Spleen (tissue), 11 donors: ENCODE results near the gene SPIN1. TPM values are rescaled to one million over a fixed set of nuclear protein-coding genes. Genes with fewer than 3 reads are reported as not detected.
A peak's percentile ranks its signal among the peaks of the same experiment; 100 is the strongest.

ENCODE experiments used
- DNase-seq: peaks from one replicate; pipeline ENCODE4 v3.0.0-alpha.2; 2020
- H3K27ac ChIP-seq, 8 donors: fragments of 200-600 bp; sonication (generic) in 7 of 8; 1 replicate in 4 of 8; 2 replicates in 4 of 8; pipeline versions ENCODE4 v1.5.0 to v1.8.0; 2016 to 2021; ENCODE audit warnings: inconsistent platforms in 4 of 8, mild to moderate bottlenecking in 4 of 8, moderate library complexity in 1 of 8
- H3K27me3 ChIP-seq, 7 donors: fragments of 200-600 bp; sonication (generic) in 6 of 7; replicated peaks in 1 of 7; 1 replicate in 4 of 7; 2 replicates in 3 of 7; pipeline versions ENCODE4 v1.5.0 to v1.8.0; 2016 to 2021; ENCODE audit warnings: inconsistent platforms in 3 of 7, mild to moderate bottlenecking in 1 of 7
- H3K36me3 ChIP-seq, 6 donors: fragments of 200-600 bp; sonication (generic) in 5 of 6; 1 replicate in 4 of 6; 2 replicates in 2 of 6; pipeline versions ENCODE4 v1.5.0 to v1.8.0; 2016 to 2021; ENCODE audit warnings: inconsistent platforms in 2 of 6
- H3K4me1 ChIP-seq, 6 donors: fragments of 200-600 bp; sonication (generic) in 5 of 6; 1 replicate in 3 of 6; 2 replicates in 3 of 6; pipeline versions ENCODE4 v1.5.0 to v1.8.0; 2016 to 2021; ENCODE audit warnings: inconsistent platforms in 3 of 6
- H3K4me3 ChIP-seq, 8 donors: fragments of 200-600 bp; sonication (generic) in 7 of 8; 1 replicate in 4 of 8; 2 replicates in 4 of 8; pipeline versions ENCODE4 v1.5.0 to v1.8.0; 2016 to 2021; ENCODE audit warnings: inconsistent platforms in 4 of 8, mild to moderate bottlenecking in 4 of 8, moderate library complexity in 2 of 8
- H3K9me3 ChIP-seq, 8 donors: fragments of 200-600 bp; sonication (generic) in 7 of 8; 1 replicate in 4 of 8; 2 replicates in 4 of 8; pipeline versions ENCODE4 v1.5.0 to v1.8.0; 2016 to 2021; ENCODE audit warnings: inconsistent platforms in 4 of 8
- POLR2A ChIP-seq, 3 donors: fragments of 450-650 bp; IDR thresholded peaks; one replicate each; pipeline ENCODE4 v1.5.1; 2017; ENCODE audit warnings: antibody characterized with exemption in 3 of 3, mild to moderate bottlenecking in 1 of 3
- POLR2AphosphoS5 ChIP-seq, 3 donors: sonication (generic); formaldehyde crosslinking; IDR thresholded peaks; one replicate each; pipeline ENCODE4 v1.5.1; 2017; ENCODE audit warnings: antibody characterized with exemption in 3 of 3
- WGBS, 5 donors: extraction: QIAGEN DNeasy Blood & Tissue Kit in 3 of 5; methylation state at CpG; one replicate each; pipeline versions ENCODE4 v1.1.5 to v1.1.7; 2013 to 2018; 5-methylcytosine and 5-hydroxymethylcytosine counted together
- intact Hi-C: fragments of 100-400 bp; cut with DNase I; formaldehyde crosslinking; loops from one replicate; pipeline ENCODE4 v1.15.0; 2023; ENCODE audit warnings: low total_unique reads
- polyA plus RNA-seq, 3 donors: library from polyadenylated mRNA; stranded (reverse); fragments of 200-250 nt; gene quantifications; one replicate each; pipeline ENCODE4 v1.2.1, GENCODE V29; 2013
- total RNA-seq, 7 donors: library from RNA; depleted of rRNA in 3 of 7; stranded (reverse); fragments of >200 nt in 3 of 7; fragmentation: NEBNext Ultra II Directional in 4 of 7; extraction: Animal tissue kit (Norgen Biotek cat#: 25700) in 4 of 7; gene quantifications; one replicate each; pipeline versions ENCODE4 v1.1.0 to v1.2.1, GENCODE V29; 2016 to 2021
- TF ChIP-seq, protein P1 (sequence below), 11 experiments: fragments of 200-600 bp in 7 of 11; fragments of 450-650 bp in 4 of 11; sonication (generic) in 4 of 11; IDR thresholded peaks in 8 of 11; conservative IDR thresholded peaks in 3 of 11; 1 replicate in 7 of 11; 2 replicates in 4 of 11; pipeline versions ENCODE4 v1.4.0 to v1.8.0; 2016 to 2021; ENCODE audit warnings: antibody characterized with exemption in 11 of 11, inconsistent platforms in 4 of 11, mild to moderate bottlenecking in 1 of 11
- donor health status: healthy with polysubstance abuse.
- donor health status: DM: no; HTN: no; CAD: no; lungs with moderate emphysema.
- donor health status: DM: no; HTN: no; CAD: no.
- donor health status: Bipolar disorder and iron deficiency.
- donor health status: healthy.
- donor health status: DM: no; HTN: no; CAD: no.
- donor health status: DM: yes; HTN: yes; CAD: no.

SPIN1 gene
- total and polyA plus RNA-seq, 10 donors: 12.6 to 55.1 (median 42.9) TPM

DNA sequence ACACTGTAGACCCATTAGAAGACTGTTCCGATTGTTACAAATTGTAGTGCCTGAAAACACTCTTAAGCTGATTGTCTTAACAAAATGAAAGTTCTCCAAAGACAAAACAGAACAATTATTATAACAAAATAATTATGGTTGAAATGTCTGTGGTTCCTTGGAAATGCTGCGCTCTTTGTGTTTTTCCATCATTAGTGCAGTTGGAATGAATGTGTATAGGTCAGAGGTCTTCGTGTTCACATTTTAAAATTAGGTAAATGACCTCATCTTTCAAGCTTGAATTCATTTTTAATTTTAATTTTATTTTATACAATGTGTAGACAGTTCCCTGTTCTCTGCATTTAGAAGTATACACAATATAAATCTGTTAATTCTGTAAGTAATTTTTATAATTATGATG lies 90.0 kb downstream of the SPIN1 start:
- no peak for TF ChIP-seq POLR2A (IDR thresholded peaks at IDR 0.05)
- TF ChIP-seq, protein P1, sequence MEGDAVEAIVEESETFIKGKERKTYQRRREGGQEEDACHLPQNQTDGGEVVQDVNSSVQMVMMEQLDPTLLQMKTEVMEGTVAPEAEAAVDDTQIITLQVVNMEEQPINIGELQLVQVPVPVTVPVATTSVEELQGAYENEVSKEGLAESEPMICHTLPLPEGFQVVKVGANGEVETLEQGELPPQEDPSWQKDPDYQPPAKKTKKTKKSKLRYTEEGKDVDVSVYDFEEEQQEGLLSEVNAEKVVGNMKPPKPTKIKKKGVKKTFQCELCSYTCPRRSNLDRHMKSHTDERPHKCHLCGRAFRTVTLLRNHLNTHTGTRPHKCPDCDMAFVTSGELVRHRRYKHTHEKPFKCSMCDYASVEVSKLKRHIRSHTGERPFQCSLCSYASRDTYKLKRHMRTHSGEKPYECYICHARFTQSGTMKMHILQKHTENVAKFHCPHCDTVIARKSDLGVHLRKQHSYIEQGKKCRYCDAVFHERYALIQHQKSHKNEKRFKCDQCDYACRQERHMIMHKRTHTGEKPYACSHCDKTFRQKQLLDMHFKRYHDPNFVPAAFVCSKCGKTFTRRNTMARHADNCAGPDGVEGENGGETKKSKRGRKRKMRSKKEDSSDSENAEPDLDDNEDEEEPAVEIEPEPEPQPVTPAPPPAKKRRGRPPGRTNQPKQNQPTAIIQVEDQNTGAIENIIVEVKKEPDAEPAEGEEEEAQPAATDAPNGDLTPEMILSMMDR (IDR thresholded peaks at IDR 0.05 in 8 of 11, conservative IDR thresholded peaks at IDR 0.05 in 3 of 11): no peak
- no peak for TF ChIP-seq POLR2AphosphoS5 (IDR thresholded peaks at IDR 0.05)
- no peak for DNase-seq
- intact Hi-C loops: no loop called here
- Histone ChIP-seq H3K4me1 (no peaks in the 10 kb centered on the region), H3K4me3 (no peak overlapping the region), H3K9me3 (no peaks in the 10 kb centered on the region), H3K36me3 (peaks cover 0 to 49% (median 12%) of the 10 kb centered on the region in 6 donors), H3K27me3 (no peaks in the 10 kb centered on the region), H3K27ac (no peak overlapping the region)
- WGBS, 5 donors: 91 to 98% (median 95%) methylated on average over 3 of the region's 3 CpGs

DNA sequence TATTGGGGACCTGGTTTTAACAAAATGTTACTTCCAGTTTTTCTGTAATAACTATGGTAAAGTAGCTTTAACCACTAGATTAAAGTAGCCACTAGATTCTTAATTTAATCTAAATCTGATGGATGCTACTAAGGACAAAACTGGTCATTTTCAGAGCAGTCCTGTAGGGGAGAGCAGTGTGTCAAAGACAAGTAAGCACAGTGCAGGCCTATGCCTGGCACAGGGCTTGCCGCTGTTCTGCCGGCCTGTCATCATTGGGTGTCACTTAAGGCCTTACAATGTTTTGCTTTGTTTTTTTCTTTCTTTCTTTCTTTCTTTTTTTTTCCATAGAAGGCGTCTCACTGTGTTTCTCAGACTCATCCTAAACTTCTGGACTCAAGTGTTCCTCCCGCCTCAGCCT lies 93.7 kb downstream of the SPIN1 start:
- TF ChIP-seq, protein P1 (IDR thresholded peaks at IDR 0.05 in 8 of 11, conservative IDR thresholded peaks at IDR 0.05 in 3 of 11): no peak
- TF ChIP-seq POLR2A (IDR thresholded peaks at IDR 0.05) (no peak), POLR2AphosphoS5 (IDR thresholded peaks at IDR 0.05) (no peak)
- WGBS, 5 donors: 78 to 97% (median 92%) methylated on average over 4 of the region's 4 CpGs
- DNase-seq: no peak
- no peaks in the 10 kb centered on the region for H3K27me3 ChIP-seq
- no peaks in the 10 kb centered on the region for H3K9me3 ChIP-seq
- no peak overlapping the region for H3K27ac ChIP-seq
- H3K36me3 ChIP-seq: peaks cover 0 to 34% (median 2%) of the 10 kb centered on the region in 6 donors
- no peak overlapping the region for H3K4me3 ChIP-seq
- no peaks in the 10 kb centered on the region for H3K4me1 ChIP-seq
- intact Hi-C loops: no loop called here

DNA sequence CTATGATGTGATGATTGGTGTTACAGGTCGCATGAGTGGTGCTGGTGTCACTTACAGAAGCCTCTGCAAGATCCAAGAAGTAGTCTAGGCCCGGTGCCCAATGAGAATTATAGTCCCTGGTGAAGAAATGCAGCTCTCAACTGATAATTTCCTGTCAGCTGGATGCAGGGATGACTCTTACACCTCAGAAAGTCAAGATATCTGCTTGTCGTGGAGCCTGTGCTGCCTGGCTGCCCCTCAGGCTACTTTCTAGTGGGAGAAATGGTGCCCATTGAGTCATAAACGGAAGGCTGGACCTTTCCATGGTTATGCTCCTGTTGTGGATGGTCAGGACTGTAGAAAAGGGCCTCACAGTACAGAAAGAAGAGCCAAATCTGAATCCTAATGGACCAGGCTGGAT lies 99.9 kb downstream of the SPIN1 start:
- no peak for DNase-seq
- no peak overlapping the region for H3K4me3 ChIP-seq
- no peak overlapping the region for H3K27ac ChIP-seq
- no peak for TF ChIP-seq POLR2AphosphoS5 (IDR thresholded peaks at IDR 0.05)
- TF ChIP-seq, protein P1 (IDR thresholded peaks at IDR 0.05 in 8 of 11, conservative IDR thresholded peaks at IDR 0.05 in 3 of 11): no peak
- TF ChIP-seq POLR2A (IDR thresholded peaks at IDR 0.05): no peak
- 88 to 96% (median 90%) methylated on average over 4 of the region's 4 CpGs for WGBS, 5 donors
- H3K4me1 ChIP-seq: no peaks in the 10 kb centered on the region
- intact Hi-C loops: no loop called here
- H3K9me3 ChIP-seq: no peaks in the 10 kb centered on the region
- H3K27me3 ChIP-seq: no peaks in the 10 kb centered on the region
- peaks cover 0 to 21% (median 0%) of the 10 kb centered on the region in 6 donors for H3K36me3 ChIP-seq

DNA sequence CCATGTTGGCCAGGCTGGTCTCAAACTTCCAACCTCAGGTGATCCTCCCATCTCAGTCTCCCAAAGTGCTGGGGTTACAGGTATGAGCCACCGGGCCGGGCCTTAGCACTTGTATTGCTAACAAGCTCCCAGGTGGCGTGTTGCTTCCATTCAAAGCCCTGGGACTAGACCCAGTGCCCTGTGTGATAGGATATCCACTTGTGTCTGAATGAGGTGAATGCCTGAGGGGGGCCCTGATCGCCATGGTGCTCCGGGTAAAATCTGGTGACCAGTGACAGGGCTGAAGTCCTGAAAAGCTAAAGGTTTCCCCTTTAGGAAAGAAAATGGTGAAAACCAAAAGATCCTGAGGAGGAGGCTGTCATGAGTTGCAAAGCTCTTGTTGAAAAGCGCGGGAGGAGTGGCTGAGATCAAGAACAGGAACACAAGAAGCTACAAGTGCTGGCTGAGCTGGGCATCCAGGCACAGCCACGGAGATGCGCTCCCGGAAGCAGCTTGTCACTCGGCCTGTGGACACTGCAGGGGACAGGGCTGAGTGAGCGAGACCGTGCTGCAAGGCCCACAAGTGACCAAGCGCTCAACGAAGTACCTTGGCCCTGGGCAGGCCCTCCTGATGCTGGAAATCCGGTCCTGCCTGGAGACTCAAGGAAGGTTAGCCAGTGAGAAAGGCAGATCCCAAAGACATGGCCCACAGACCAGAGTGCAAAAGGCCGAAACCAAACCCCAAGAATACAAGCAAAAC lies 106.9 kb downstream of the SPIN1 start:
- Histone ChIP-seq H3K27me3 (no peaks in the 10 kb centered on the region), H3K4me3 (no peak overlapping the region), H3K4me1 (no peaks in the 10 kb centered on the region), H3K27ac (no peak overlapping the region), H3K9me3 (no peaks in the 10 kb centered on the region), H3K36me3 (no peaks in the 10 kb centered on the region)
- intact Hi-C loops: no loop called here
- TF ChIP-seq, protein P1 (IDR thresholded peaks at IDR 0.05 in 8 of 11, conservative IDR thresholded peaks at IDR 0.05 in 3 of 11): no peak
- TF ChIP-seq POLR2A (IDR thresholded peaks at IDR 0.05) (no peak), POLR2AphosphoS5 (IDR thresholded peaks at IDR 0.05) (no peak)
- WGBS, 5 donors: 92 to 95% (median 94%) methylated on average over 17 of the region's 17 CpGs
- DNase-seq: peak; percentile 62
